ENCODE measurements around the gene RET. TPM values are rescaled to one million over a fixed set of nuclear protein-coding genes. Genes with fewer than 3 reads are reported as not detected.

RET gene
- total and polyA plus RNA-seq, 2 of the 13 experiments (the other 11 are each of a cell fraction or from before 2014, with no cell fraction given): 0.02 TPM; not detected in 1

DNA sequence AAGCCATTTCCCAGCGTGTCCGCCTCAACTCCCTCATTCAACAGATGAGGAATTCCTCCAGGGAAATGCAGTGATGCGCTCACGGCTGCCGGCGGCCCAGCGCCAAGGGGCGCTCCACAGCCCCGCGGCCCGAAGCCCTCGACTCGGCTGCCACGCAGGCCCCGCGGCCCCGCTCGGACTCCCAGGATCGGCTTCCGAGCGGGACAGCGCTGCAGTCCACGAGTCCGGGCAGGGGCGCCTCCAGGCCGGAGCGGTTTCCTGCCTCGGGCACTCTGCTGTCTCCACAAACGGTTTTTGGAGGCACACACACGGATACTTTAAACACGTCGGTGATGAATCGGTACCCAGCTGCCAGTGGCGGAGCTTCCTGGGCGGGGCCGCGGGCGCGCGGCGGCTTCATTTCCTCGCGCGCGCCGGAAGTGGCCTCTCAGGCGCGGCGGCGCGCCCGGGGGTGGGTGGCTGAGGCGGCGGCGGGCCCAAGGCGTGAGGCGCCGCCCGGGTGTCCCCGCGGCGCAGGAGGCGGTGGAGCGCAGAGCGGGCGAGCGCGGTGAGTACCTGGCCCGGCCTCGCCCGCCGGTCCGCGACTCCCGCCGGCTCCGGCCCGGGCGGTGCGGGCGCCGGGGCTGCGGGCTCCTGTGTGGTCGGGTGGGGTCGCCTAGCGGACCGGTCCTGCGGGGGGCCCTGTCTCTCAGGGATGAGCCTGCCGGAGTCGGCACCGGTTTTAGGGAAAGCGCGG is 61.3 kb downstream of the RET start, which contains the start of gene CSGALNACT2 (continued):
- TF ChIP-seq, protein P1, sequence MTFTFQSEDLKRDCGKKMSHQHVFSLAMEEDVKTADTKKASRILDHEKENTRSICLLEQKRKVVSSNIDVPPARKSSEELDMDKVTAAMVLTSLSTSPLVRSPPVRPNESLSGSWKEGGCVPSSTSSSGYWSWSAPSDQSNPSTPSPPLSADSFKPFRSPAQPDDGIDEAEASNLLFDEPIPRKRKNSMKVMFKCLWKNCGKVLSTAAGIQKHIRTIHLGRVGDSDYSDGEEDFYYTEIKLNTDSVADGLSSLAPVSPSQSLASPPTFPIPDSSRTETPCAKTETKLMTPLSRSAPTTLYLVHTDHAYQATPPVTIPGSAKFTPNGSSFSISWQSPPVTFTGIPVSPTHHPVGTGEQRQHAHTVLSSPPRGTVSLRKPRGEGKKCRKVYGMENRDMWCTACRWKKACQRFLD (CRISPR knock-in tag; IDR thresholded peaks at IDR 0.05; ENCODE audit: borderline replicate concordance): 0 out of 2 replicates have a peak, but pooled peaks have one; percentile 45
- TF ChIP-seq ZIK1 (CRISPR knock-in tag; IDR thresholded peaks at IDR 0.05; ENCODE audit: borderline replicate concordance, low read depth) (0 out of 2 replicates have a peak, but pooled peaks have one; percentile 54), NR2C2 (CRISPR knock-in tag; IDR thresholded peaks at IDR 0.05; ENCODE audit: borderline replicate concordance) (peak; percentile 58; the same call in 1 of the 2 replicates), SP5 (CRISPR knock-in tag; IDR thresholded peaks at IDR 0.05; ENCODE audit: borderline replicate concordance, low read depth) (0 out of 2 replicates have a peak, but pooled peaks have one; percentile 29), GABPA (IDR thresholded peaks at IDR 0.05; ENCODE audit: low read depth, low read length) (peak; percentile 75), GABPA (CRISPR knock-in tag; IDR thresholded peaks at IDR 0.05; ENCODE audit: low read depth) (peak; percentile 77), ZNF501 (CRISPR knock-in tag; IDR thresholded peaks at IDR 0.05) (peak; percentile 69), NFYB (CRISPR knock-in tag; IDR thresholded peaks at IDR 0.05) (0 out of 2 replicates have a peak, but pooled peaks have one; percentile 10), KDM2A (CRISPR knock-in tag; IDR thresholded peaks at IDR 0.05; ENCODE audit: borderline replicate concordance, low read depth) (0 out of 2 replicates have a peak, but pooled peaks have one; percentile 32), CCDC6 (CRISPR knock-in tag; IDR thresholded peaks at IDR 0.05) (no peak), LCORL (IDR thresholded peaks at IDR 0.05) (no peak), LCORL (CRISPR knock-in tag; IDR thresholded peaks at IDR 0.05) (peak; percentile 57; the same call in 1 of the 2 replicates), MAFG (CRISPR knock-in tag; IDR thresholded peaks at IDR 0.05) (no peak), ZBTB7A (CRISPR knock-in tag; IDR thresholded peaks at IDR 0.05) (no peak), FOSL2 (CRISPR knock-in tag; IDR thresholded peaks at IDR 0.05) (peak; percentile 48)
- TF ChIP-seq, protein P2, sequence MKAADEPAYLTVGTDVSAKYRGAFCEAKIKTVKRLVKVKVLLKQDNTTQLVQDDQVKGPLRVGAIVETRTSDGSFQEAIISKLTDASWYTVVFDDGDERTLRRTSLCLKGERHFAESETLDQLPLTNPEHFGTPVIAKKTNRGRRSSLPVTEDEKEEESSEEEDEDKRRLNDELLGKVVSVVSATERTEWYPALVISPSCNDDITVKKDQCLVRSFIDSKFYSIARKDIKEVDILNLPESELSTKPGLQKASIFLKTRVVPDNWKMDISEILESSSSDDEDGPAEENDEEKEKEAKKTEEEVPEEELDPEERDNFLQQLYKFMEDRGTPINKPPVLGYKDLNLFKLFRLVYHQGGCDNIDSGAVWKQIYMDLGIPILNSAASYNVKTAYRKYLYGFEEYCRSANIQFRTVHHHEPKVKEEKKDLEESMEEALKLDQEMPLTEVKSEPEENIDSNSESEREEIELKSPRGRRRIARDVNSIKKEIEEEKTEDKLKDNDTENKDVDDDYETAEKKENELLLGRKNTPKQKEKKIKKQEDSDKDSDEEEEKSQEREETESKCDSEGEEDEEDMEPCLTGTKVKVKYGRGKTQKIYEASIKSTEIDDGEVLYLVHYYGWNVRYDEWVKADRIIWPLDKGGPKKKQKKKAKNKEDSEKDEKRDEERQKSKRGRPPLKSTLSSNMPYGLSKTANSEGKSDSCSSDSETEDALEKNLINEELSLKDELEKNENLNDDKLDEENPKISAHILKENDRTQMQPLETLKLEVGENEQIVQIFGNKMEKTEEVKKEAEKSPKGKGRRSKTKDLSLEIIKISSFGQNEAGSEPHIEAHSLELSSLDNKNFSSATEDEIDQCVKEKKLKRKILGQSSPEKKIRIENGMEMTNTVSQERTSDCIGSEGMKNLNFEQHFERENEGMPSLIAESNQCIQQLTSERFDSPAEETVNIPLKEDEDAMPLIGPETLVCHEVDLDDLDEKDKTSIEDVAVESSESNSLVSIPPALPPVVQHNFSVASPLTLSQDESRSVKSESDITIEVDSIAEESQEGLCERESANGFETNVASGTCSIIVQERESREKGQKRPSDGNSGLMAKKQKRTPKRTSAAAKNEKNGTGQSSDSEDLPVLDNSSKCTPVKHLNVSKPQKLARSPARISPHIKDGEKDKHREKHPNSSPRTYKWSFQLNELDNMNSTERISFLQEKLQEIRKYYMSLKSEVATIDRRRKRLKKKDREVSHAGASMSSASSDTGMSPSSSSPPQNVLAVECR (CRISPR knock-in tag; IDR thresholded peaks at IDR 0.05; ENCODE audit: borderline replicate concordance): peak; percentile 60; the same call in 1 of the 2 replicates
- TF ChIP-seq, protein P3, sequence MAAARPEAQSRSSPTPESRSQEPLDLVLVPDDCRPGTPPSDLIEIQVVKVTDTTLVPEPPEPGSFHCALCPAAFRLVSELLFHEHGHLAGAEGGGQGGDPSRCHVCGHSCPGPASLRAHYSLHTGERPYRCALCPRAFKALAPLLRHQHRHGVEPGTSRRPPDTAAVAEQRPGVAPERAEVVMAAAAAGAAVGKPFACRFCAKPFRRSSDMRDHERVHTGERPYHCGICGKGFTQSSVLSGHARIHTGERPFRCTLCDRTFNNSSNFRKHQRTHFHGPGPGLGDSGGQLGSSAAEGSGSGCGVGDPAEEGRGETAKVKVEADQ (CRISPR knock-in tag; IDR thresholded peaks at IDR 0.05; ENCODE audit: borderline replicate concordance): peak; percentile 37; the same call in 1 of the 2 replicates
- TF ChIP-seq, protein P4, sequence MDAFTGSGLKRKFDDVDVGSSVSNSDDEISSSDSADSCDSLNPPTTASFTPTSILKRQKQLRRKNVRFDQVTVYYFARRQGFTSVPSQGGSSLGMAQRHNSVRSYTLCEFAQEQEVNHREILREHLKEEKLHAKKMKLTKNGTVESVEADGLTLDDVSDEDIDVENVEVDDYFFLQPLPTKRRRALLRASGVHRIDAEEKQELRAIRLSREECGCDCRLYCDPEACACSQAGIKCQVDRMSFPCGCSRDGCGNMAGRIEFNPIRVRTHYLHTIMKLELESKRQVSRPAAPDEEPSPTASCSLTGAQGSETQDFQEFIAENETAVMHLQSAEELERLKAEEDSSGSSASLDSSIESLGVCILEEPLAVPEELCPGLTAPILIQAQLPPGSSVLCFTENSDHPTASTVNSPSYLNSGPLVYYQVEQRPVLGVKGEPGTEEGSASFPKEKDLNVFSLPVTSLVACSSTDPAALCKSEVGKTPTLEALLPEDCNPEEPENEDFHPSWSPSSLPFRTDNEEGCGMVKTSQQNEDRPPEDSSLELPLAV (CRISPR knock-in tag; conservative IDR thresholded peaks at IDR 0.05; ENCODE audit: low read depth): no peak
- TF ChIP-seq, protein P5, sequence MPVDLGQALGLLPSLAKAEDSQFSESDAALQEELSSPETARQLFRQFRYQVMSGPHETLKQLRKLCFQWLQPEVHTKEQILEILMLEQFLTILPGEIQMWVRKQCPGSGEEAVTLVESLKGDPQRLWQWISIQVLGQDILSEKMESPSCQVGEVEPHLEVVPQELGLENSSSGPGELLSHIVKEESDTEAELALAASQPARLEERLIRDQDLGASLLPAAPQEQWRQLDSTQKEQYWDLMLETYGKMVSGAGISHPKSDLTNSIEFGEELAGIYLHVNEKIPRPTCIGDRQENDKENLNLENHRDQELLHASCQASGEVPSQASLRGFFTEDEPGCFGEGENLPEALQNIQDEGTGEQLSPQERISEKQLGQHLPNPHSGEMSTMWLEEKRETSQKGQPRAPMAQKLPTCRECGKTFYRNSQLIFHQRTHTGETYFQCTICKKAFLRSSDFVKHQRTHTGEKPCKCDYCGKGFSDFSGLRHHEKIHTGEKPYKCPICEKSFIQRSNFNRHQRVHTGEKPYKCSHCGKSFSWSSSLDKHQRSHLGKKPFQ (CRISPR knock-in tag; IDR thresholded peaks at IDR 0.05; ENCODE audit: insufficient replicate concordance): no peak

All from HepG2 (cell line).